Effector memory CD4-positive, alpha-beta T cell (primary cell): ENCODE data around the gene GRM8.

Experiments
- DNase-seq, 3 donors: peaks; one replicate each; pipeline ENCODE4 v3.0.0-alpha.2; 2020
- H3K27ac ChIP-seq: 2 replicates; pipeline ENCODE4 v1.7.0; 2013; ENCODE audit warnings: mild to moderate bottlenecking, low read length, moderate library complexity; ENCODE audit not compliant: insufficient read depth, poor library complexity, severe bottlenecking
- H3K27me3 ChIP-seq: replicated peaks from 2 replicates; pipeline ENCODE4 v1.7.0; 2013; ENCODE audit warnings: mild to moderate bottlenecking, low read length; ENCODE audit not compliant: insufficient read depth, control insufficient read depth, poor library complexity, severe bottlenecking
- H3K36me3 ChIP-seq: 2 replicates; pipeline ENCODE4 v1.7.0; 2013; ENCODE audit warnings: mild to moderate bottlenecking, low read length, moderate library complexity; ENCODE audit not compliant: control insufficient read depth, insufficient read depth
- H3K4me1 ChIP-seq: 2 replicates; pipeline ENCODE4 v1.7.0; 2013; ENCODE audit warnings: low read length, mild to moderate bottlenecking; ENCODE audit not compliant: control insufficient read depth, insufficient read depth, poor library complexity, severe bottlenecking
- H3K4me3 ChIP-seq: 2 replicates; pipeline ENCODE4 v1.7.0; 2013; ENCODE audit warnings: low read length, low read depth, mild to moderate bottlenecking; ENCODE audit not compliant: insufficient read depth, poor library complexity, severe bottlenecking
- H3K9me3 ChIP-seq: 2 replicates; pipeline ENCODE4 v1.7.0; 2013; ENCODE audit warnings: mild to moderate bottlenecking, low read length, moderate library complexity; ENCODE audit not compliant: control insufficient read depth

GRM8 gene

DNA sequence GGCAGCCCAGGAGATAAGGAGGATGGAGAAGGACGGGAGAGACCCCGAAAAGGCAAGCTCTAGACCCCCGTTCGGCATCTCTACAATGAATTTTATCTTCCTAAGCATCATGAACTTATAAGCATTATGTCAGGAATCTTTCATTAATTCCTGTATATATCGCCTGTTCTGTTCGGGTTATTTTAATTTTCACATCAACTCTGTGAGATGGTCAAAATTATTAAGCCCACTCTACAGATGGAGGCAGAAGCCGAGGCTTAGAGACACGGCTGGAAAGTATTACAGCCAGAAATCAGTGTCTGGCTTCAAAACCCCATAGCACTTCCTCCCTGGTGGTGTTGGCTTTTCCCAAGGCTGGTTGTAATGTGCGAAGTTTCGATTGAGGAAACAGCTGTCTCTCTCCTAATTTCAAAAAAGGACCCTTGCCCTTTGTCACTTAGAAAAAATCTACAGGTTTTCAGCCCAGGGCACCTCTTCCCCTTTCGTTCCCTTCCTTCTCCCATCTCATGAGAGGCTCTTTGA, 1.5 kb upstream of the GRM8 start:
- no peaks in the 10 kb centered on the region for H3K9me3 ChIP-seq
- H3K36me3 ChIP-seq, result no peaks in the 10 kb centered on the region
- H3K4me1 ChIP-seq, result peaks cover 21% of the 10 kb centered on the region
- peaks cover 34% of the 10 kb centered on the region for H3K27me3 ChIP-seq
- no peak for DNase-seq
- H3K27ac ChIP-seq, result no peak overlapping the region
- peak overlapping the region; percentile 81 for H3K4me3 ChIP-seq

DNA sequence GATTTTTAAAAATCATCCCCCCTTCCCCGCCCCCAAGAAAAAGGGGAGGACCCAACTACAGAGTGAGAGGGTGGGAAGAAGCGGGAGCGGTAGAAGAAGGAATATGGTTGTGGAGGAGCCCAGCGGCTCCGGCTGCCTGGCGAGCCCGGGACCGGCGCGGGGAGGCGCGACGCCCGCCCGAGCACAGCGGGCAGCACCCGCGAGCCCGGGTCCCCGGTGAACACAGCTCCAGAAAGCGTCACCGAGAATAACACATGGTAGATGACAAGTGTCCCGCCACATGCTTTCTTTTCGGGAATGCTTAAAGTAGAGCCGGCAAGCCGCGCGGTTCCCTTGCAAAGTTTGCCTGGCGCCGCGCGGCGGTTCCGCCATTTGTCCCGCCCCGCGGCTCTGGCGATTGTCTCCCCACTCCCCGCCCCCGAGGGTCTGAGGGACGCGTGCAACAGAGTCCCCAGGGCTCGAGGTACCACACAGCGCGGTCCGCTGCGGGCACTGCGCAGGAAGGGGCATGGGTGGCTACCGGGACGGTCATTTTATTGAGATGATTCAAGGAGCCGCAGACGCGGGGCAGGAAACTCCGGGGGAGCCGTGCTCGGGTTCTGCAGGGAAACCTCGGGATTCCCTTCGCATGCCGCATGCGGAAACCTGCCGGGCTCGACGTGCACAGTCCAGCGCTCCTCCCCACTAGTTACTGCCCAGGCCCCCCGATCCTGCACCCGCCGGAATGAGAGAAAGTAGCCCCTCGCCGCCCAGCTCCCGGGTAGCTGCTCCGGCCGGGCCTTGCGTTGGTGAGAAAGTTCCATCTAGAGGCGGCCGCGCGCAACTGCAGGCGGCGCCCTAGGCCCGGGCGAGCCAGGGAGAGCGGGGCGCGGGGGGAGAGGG, 781 bp upstream of the GRM8 start:
- Histone ChIP-seq H3K9me3 (no peaks in the 10 kb centered on the region), H3K4me1 (peaks cover 21% of the 10 kb centered on the region), H3K36me3 (no peaks in the 10 kb centered on the region), H3K27ac (no peak overlapping the region), H3K27me3 (peaks cover 34% of the 10 kb centered on the region), H3K4me3 (peak overlapping the region; percentile 81)
- peak in 1 of 3 donors; percentile 24 for DNase-seq

DNA sequence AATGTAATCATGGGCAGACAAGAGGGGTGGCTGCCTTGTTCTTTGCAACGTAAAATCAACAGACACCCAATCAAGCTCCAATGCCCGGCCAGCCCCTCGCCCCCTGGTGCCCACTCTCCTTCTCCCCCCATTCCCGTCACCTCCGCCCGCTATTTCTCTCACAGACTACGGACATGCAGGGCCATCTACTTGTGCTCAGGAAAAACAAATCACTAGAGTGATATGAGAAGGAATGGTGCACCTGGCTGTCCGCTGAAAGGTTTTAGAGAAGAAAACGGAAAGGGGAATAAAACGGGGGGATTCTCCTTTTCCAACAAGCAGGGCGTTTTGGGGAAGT, 396 bp downstream of the GRM8 start:
- DNase-seq, result no peak
- no peak overlapping the region for H3K27ac ChIP-seq
- peak overlapping the region; percentile 81 for H3K4me3 ChIP-seq
- peaks cover 38% of the 10 kb centered on the region for H3K27me3 ChIP-seq
- no peaks in the 10 kb centered on the region for H3K9me3 ChIP-seq
- H3K4me1 ChIP-seq, result peaks cover 21% of the 10 kb centered on the region
- no peaks in the 10 kb centered on the region for H3K36me3 ChIP-seq

DNA sequence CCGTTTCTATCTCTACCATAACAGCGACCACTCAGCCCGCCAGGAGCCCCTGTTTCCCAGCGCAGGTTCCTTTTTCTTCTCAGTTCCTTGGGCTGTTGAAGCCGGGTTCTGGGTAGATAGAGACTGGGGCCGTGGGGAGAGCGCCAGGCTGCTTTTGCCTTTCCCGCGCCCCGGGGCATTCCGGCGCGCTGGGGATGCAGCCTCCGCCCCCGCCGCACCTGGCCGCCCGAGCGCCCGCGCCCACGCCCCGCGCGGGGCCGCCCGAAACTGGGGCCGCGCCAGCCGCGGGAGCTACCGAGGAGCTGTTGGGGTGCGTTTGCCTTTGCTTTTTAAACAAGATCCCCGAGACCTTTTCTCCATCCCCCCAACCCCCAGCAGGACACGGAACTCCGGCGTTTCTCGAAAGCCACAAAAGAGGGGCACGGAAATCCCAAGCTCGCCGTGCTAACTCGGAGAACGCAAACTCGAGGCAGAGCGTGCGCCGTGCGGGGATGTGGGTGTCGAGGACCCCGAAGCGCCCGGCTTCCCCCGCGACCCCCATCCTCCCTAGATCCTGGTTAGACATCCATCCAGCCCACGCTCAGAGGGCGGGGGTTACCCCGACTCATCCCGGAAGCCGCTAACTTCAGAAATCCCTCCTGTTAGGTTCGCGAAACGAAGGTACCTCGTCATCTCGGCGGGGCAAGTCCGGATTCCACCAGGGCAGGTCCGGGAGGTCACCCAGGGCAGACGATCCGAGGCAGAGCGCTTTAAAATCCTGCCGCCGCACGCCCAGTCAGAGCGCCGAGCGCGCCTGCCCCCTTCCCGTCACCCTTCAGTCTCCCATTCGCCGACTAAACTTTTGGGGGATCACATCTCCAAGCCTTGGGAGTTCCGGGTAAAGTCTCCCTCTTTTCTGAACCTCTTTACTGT, 1.0 kb downstream of the GRM8 start:
- H3K27me3 ChIP-seq, result peaks cover 38% of the 10 kb centered on the region
- no peak for DNase-seq
- peaks cover 21% of the 10 kb centered on the region for H3K4me1 ChIP-seq
- no peaks in the 10 kb centered on the region for H3K9me3 ChIP-seq
- peak overlapping the region; percentile 81 for H3K4me3 ChIP-seq
- H3K27ac ChIP-seq, result no peak overlapping the region
- H3K36me3 ChIP-seq, result no peaks in the 10 kb centered on the region

DNA sequence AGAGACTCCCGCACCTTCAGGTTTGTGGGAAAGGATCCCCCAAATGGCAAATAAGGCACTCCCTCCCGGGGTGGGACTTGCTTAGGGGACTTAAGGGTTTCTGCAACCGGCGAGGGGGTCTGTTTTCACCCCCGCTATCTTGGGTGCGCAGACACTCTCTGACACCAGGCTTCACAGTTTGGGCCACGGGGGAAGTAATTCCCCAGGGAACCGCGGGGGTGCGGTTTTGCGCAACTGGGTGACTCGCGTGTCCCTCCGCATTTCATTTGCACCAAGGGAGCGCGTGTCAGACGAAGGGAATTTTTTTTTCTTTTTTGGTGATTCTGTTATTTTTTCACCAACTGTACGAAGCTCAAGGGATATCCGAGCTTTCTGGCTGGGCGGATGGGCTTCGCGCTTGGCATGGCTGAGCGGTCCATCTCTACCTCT, 1.7 kb downstream of the GRM8 start:
- peaks cover 38% of the 10 kb centered on the region for H3K27me3 ChIP-seq
- DNase-seq, result no peak
- H3K36me3 ChIP-seq, result no peaks in the 10 kb centered on the region
- no peak overlapping the region for H3K27ac ChIP-seq
- H3K9me3 ChIP-seq, result no peaks in the 10 kb centered on the region
- peak overlapping the region; percentile 30 for H3K4me3 ChIP-seq
- peaks cover 21% of the 10 kb centered on the region for H3K4me1 ChIP-seq

DNA sequence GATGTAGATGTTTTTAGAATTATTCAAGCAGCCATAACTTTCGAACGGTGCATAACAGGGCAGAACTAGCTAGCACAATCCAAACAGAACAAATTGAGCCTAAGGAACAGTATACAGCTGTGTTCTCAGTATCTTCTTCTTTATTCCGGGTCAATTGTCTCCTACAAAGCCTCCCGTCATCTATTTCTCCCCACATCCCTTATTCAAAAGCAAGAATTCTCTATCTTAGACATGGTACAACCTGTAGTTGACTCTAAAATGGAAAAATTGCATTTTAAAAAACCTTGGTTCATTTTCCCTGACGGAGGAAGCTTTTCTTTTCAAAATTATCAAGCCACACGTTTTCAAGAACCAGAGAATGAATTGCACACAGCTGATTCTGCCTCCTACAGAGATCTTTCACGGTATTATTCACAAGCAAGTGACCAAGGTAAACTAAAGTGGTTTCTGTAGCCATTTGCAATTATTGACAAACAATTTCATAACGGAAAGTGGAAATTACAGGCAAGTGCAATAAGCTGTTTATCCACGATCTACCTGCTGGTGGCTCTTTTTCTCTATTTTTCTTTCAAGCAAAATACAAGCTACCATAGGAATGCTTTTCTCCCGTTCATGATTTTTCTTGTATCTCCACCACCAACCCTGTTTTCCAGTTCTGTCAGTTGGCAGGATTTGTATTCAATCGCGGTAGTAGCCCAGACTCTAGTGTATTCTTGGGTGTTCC, 2.3 kb downstream of the GRM8 start:
- no peak for DNase-seq
- no peaks in the 10 kb centered on the region for H3K9me3 ChIP-seq
- H3K36me3 ChIP-seq, result no peaks in the 10 kb centered on the region
- peaks cover 37% of the 10 kb centered on the region for H3K27me3 ChIP-seq
- peak overlapping the region; percentile 30 for H3K4me3 ChIP-seq
- no peak overlapping the region for H3K27ac ChIP-seq
- peaks cover 21% of the 10 kb centered on the region for H3K4me1 ChIP-seq

DNA sequence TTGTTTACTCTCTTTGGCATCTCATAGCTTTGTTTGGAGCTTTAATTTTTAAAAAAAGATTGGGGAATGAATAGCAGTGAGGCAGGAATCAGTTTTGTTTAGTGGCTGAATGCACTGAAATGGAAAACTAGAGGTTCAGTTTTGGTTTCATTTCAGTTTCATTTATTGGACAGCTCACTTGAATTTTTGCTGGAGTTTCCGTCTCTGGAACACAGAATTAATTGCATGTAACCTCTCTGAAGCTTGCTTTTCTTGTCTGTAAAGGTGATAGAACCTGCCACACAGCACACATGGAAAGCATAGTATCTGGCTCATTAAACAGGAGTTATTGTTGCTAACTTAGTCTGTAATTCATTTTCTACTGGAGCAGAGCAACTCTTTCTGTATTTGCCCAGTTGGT, 7.1 kb downstream of the GRM8 start:
- H3K27ac ChIP-seq, result no peak overlapping the region
- H3K9me3 ChIP-seq, result no peaks in the 10 kb centered on the region
- no peak for DNase-seq
- no peaks in the 10 kb centered on the region for H3K4me1 ChIP-seq
- no peak overlapping the region for H3K4me3 ChIP-seq
- H3K36me3 ChIP-seq, result no peaks in the 10 kb centered on the region
- H3K27me3 ChIP-seq, result peaks cover 4% of the 10 kb centered on the region

DNA sequence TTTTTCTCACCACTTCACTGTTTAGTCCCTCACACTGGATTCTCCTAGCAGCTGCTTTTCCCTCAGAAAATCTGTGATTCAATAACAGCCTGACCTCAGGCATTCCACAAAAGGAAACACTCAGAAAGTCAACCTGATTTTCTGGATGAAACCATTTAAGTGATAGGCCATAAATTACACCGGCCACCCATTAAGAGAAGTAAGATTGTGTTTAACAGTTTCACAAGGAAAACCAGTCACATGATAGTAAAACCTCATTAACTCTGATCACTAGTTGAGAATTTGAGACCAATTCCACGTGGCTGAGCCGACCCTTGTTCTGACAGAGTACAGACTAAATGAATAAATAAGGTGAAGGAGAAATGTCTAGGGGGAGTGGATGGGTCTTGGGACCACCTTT, 7.7 kb downstream of the GRM8 start:
- Histone ChIP-seq H3K4me1 (no peaks in the 10 kb centered on the region), H3K27ac (no peak overlapping the region), H3K36me3 (no peaks in the 10 kb centered on the region), H3K9me3 (no peaks in the 10 kb centered on the region), H3K27me3 (peaks cover 4% of the 10 kb centered on the region), H3K4me3 (no peak overlapping the region)
- DNase-seq, result no peak

DNA sequence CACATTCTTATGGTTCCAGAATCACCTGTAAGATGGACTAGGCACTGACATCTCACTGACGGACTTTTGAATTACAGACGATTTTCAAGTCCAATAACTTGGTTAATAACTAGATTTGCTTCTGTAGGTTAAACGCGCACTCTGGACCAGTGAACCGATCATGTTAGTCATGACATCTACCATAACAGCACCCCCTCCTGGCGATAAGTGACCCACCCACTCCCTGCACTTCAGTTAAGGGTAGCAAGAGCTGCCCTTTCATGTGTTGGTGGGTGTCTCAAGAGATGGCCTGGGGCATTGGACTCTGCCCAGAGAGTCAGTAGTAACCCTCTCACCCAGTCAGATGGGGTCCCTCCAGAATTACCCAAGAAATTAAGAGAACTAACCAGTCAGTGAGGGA, 12.9 kb downstream of the GRM8 start:
- no peaks in the 10 kb centered on the region for H3K4me1 ChIP-seq
- no peak for DNase-seq
- no peak overlapping the region for H3K4me3 ChIP-seq
- no peaks in the 10 kb centered on the region for H3K27me3 ChIP-seq
- no peak overlapping the region for H3K27ac ChIP-seq
- no peaks in the 10 kb centered on the region for H3K36me3 ChIP-seq
- no peaks in the 10 kb centered on the region for H3K9me3 ChIP-seq
